ENCODE data around the gene FBL.

GRCh38 chr19:39873385-39873784 lies 27.2 kb upstream of the FBL start:
- TF ChIP-seq, protein P1, sequence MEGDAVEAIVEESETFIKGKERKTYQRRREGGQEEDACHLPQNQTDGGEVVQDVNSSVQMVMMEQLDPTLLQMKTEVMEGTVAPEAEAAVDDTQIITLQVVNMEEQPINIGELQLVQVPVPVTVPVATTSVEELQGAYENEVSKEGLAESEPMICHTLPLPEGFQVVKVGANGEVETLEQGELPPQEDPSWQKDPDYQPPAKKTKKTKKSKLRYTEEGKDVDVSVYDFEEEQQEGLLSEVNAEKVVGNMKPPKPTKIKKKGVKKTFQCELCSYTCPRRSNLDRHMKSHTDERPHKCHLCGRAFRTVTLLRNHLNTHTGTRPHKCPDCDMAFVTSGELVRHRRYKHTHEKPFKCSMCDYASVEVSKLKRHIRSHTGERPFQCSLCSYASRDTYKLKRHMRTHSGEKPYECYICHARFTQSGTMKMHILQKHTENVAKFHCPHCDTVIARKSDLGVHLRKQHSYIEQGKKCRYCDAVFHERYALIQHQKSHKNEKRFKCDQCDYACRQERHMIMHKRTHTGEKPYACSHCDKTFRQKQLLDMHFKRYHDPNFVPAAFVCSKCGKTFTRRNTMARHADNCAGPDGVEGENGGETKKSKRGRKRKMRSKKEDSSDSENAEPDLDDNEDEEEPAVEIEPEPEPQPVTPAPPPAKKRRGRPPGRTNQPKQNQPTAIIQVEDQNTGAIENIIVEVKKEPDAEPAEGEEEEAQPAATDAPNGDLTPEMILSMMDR (IDR thresholded peaks at IDR 0.05; ENCODE audit: low read depth, low read length, poor library complexity, severe bottlenecking), result no peak
- no peak for TF ChIP-seq EZH2phosphoT487 (IDR thresholded peaks at IDR 0.05; ENCODE audit: borderline replicate concordance, low read length)
